OCI-LY3 (cell line): ENCODE measurements around the gene C12orf42.

Source experiments
- EZH2phosphoT487 ChIP-seq: fragments of 200-600 bp; shearing (Covaris generic); IDR thresholded peaks from 2 replicates; pipeline ENCODE4 v1.6.1; 2018; ENCODE audit warnings: antibody characterized with exemption, mixed run types, low read depth
- TF ChIP-seq, protein P1 (sequence below): fragments of 200-600, 300-600 bp; sonication (generic); IDR thresholded peaks from 2 replicates; pipeline ENCODE4 v1.5.1; 2014; ENCODE audit warnings: antibody characterized with exemption, low read length, low read depth

DNA sequence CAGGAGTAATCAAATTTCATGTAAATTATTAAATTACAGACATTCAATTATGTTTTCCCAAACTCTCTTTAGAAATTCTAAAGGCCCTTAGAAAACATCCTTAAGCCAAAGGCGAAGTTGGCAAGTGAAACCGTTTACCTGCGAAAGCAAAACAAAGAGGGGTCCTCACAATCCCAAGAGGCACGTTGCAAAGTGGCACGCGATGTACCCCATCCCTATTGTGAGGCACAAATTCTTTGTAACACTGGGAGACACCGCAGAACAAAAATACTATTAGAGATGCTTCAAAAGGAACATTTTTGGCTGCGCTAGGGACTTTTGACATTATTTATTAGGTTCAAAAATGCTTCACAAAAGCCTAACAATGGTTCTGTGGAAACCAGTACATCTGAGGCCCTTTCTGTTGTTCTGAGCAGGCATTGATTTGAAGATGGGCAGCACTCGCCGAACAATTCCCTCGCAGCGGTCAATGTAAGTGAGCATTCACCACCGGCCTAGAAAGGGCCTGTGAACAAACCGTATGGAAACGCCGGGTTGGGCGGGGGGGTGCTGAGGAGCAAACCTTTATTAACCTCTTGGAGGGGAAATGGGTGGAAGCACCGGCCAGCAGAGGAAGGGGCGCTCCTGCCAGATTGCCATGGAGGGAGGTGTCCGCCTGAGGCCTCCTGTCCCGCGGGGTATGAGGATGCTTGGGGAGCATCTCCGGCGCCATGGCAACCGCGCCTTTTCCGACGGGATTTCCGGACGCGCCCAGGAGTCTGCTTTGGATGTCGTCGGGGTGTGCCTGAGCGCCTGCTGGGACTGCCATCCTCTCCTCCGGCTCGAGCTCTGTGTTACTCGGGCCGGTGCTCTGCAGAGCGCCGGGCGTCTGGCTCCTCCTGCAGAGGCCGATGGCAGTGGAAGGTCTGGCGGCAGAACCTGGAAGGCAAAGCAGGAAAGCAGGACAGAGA, 193.9 kb downstream of the C12orf42 start:
- TF ChIP-seq, protein P1, sequence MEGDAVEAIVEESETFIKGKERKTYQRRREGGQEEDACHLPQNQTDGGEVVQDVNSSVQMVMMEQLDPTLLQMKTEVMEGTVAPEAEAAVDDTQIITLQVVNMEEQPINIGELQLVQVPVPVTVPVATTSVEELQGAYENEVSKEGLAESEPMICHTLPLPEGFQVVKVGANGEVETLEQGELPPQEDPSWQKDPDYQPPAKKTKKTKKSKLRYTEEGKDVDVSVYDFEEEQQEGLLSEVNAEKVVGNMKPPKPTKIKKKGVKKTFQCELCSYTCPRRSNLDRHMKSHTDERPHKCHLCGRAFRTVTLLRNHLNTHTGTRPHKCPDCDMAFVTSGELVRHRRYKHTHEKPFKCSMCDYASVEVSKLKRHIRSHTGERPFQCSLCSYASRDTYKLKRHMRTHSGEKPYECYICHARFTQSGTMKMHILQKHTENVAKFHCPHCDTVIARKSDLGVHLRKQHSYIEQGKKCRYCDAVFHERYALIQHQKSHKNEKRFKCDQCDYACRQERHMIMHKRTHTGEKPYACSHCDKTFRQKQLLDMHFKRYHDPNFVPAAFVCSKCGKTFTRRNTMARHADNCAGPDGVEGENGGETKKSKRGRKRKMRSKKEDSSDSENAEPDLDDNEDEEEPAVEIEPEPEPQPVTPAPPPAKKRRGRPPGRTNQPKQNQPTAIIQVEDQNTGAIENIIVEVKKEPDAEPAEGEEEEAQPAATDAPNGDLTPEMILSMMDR = no peak
- no peak for TF ChIP-seq EZH2phosphoT487
